Thyroid gland (tissue), 4 donors: Measurements from ENCODE around the gene RFX3. TPM values are rescaled to one million over a fixed set of nuclear protein-coding genes. Genes with fewer than 3 reads are reported as not detected.

Experiments used
- DNase-seq, 2 donors: peaks; one replicate each; pipeline ENCODE4 v3.0.0-alpha.2; 2019
- H3K27ac ChIP-seq, 3 donors: fragments of 200-600 bp; sonication (generic); 1 replicate in 2 of 3; 2 replicates in 1 of 3; pipeline ENCODE4 v1.5.1; 2016 to 2019; ENCODE audit warnings: mild to moderate bottlenecking in 1 of 3, moderate library complexity in 1 of 3
- H3K27me3 ChIP-seq: fragments of 200-600 bp; sonication (generic); one replicate; pipeline ENCODE4 v1.5.1; 2019
- H3K36me3 ChIP-seq, 2 donors: fragments of 200-600 bp; sonication (generic); one replicate each; pipeline ENCODE4 v1.5.1; 2016 to 2019
- H3K4me1 ChIP-seq, 2 donors: fragments of 200-600 bp; sonication (generic); one replicate each; pipeline ENCODE4 v1.5.1; 2017 to 2019
- H3K4me3 ChIP-seq, 3 donors: fragments of 200-600 bp; sonication (generic); replicated peaks in 1 of 3; 1 replicate in 2 of 3; 2 replicates in 1 of 3; pipeline ENCODE4 v1.5.1; 2016; ENCODE audit warnings: mild to moderate bottlenecking in 1 of 3
- H3K9me3 ChIP-seq: fragments of 200-600 bp; sonication (generic); one replicate; pipeline ENCODE4 v1.5.1; 2017
- CTCF ChIP-seq, 6 experiments: fragments of 200-600 bp in 3 of 6; fragments of 450-650 bp in 3 of 6; sonication (generic) in 3 of 6; IDR thresholded peaks; one replicate each; pipeline ENCODE4 v1.5.1; 2016 to 2019; ENCODE audit warnings: antibody characterized with exemption in 6 of 6, mild to moderate bottlenecking in 2 of 6, inconsistent platforms in 1 of 6, moderate library complexity in 1 of 6
- POLR2A ChIP-seq, 2 donors: fragments of 450-650 bp; IDR thresholded peaks; one replicate each; pipeline ENCODE4 v1.6.1; 2017; ENCODE audit warnings: antibody characterized with exemption in 2 of 2, mild to moderate bottlenecking in 2 of 2, moderate library complexity in 1 of 2
- WGBS, 2 donors: methylation state at CpG; one replicate each; pipeline ENCODE4 v1.1.5; 2017; 5-methylcytosine and 5-hydroxymethylcytosine counted together
- intact Hi-C: fragments of 100-400 bp; cut with DNase I; formaldehyde crosslinking; loops from one replicate; pipeline ENCODE4 v1.15.1; 2023
- total RNA-seq, 4 donors: library from RNA; depleted of rRNA; stranded (reverse); fragments of >200 nt; gene quantifications; one replicate each; pipeline ENCODE4 v1.2.3, GENCODE V29; 2016

The RFX3 gene
- total RNA-seq, 4 donors from 2014 or later = 8.8 to 16.7 (median 12.3) TPM

GRCh38 chr9:3398232-3398648, 127.6 kb downstream of the RFX3 start:
- Histone ChIP-seq H3K27ac (no peak overlapping the region), H3K36me3 (no peaks in the 10 kb centered on the region), H3K27me3 (no peaks in the 10 kb centered on the region), H3K4me1 (no peaks in the 10 kb centered on the region), H3K4me3 (no peak overlapping the region), H3K9me3 (no peaks in the 10 kb centered on the region)
- 88 to 94% methylated on average over 2 of the region's 2 CpGs for WGBS, 2 donors
- TF ChIP-seq CTCF (IDR thresholded peaks at IDR 0.05) (no peak), POLR2A (IDR thresholded peaks at IDR 0.05) (no peak)
- intact Hi-C loops = no loop called here
- no peak for DNase-seq

GRCh38 chr9:3397766-3398165, 128.0 kb downstream of the RFX3 start:
- no peak overlapping the region for H3K4me3 ChIP-seq
- DNase-seq = no peak
- no peaks in the 10 kb centered on the region for H3K9me3 ChIP-seq
- 96% methylated on average over 2 of the region's 2 CpGs for WGBS, 2 donors
- no peak for TF ChIP-seq POLR2A (IDR thresholded peaks at IDR 0.05)
- no peak for TF ChIP-seq CTCF (IDR thresholded peaks at IDR 0.05)
- H3K36me3 ChIP-seq = no peaks in the 10 kb centered on the region
- H3K4me1 ChIP-seq = no peaks in the 10 kb centered on the region
- no peaks in the 10 kb centered on the region for H3K27me3 ChIP-seq
- intact Hi-C loops = no loop called here
- H3K27ac ChIP-seq = no peak overlapping the region

GRCh38 chr9:3391414-3391813, 134.4 kb downstream of the RFX3 start:
- intact Hi-C loops = no loop called here
- WGBS, 2 donors = 96 to 100% methylated on average over 2 of the region's 2 CpGs

GRCh38 chr9:3386753-3387152, 139.0 kb downstream of the RFX3 start:
- WGBS, 2 donors = 90 to 92% methylated on average over 1 of the region's 1 CpG
- intact Hi-C loops = no loop called here
- H3K4me3 ChIP-seq = no peak overlapping the region
- no peaks in the 10 kb centered on the region for H3K36me3 ChIP-seq
- no peaks in the 10 kb centered on the region for H3K9me3 ChIP-seq
- no peaks in the 10 kb centered on the region for H3K27me3 ChIP-seq
- no peak for DNase-seq
- H3K4me1 ChIP-seq = no peaks in the 10 kb centered on the region
- no peak for TF ChIP-seq POLR2A (IDR thresholded peaks at IDR 0.05)
- no peak for TF ChIP-seq CTCF (IDR thresholded peaks at IDR 0.05)
- H3K27ac ChIP-seq = no peak overlapping the region

More at GRCh38 chr9:3391414-3391813, 134.4 kb downstream of the RFX3 start:
- DNase-seq = no peak
- H3K27ac ChIP-seq = no peak overlapping the region
- TF ChIP-seq CTCF (IDR thresholded peaks at IDR 0.05) (no peak), POLR2A (IDR thresholded peaks at IDR 0.05) (no peak)
- H3K4me3 ChIP-seq = no peak overlapping the region
- H3K4me1 ChIP-seq = no peaks in the 10 kb centered on the region
- H3K9me3 ChIP-seq = no peaks in the 10 kb centered on the region
- H3K27me3 ChIP-seq = no peaks in the 10 kb centered on the region
- no peaks in the 10 kb centered on the region for H3K36me3 ChIP-seq

- whole genome bisulfite sequencing, 2 donors = 92 to 93% methylated on average over 1 of the region's 1 CpG
- no peaks in the 10 kb centered on the region for H3K27me3 ChIP-seq
- no peaks in the 10 kb centered on the region for H3K4me1 ChIP-seq
- H3K36me3 ChIP-seq = no peaks in the 10 kb centered on the region
- DNase-seq = no peak
- TF ChIP-seq POLR2A (IDR thresholded peaks at IDR 0.05) (no peak), CTCF (IDR thresholded peaks at IDR 0.05) (no peak)
- H3K9me3 ChIP-seq = no peaks in the 10 kb centered on the region
- intact Hi-C loops = no loop called here
- no peak overlapping the region for H3K4me3 ChIP-seq
- H3K27ac ChIP-seq = no peak overlapping the region
Measured at GRCh38 chr9:3385871-3386270, 139.9 kb downstream of the RFX3 start.
